HS-5 (cell line): ENCODE data around the gene YBX3.

ENCODE experiments used
- DNase-seq: peaks from one replicate; pipeline ENCODE4 v3.0.0-alpha.2; 2012; ENCODE audit warnings: low read depth

The YBX3 gene

GRCh38 chr12:10721651-10722501, 1.2 kb downstream of the YBX3 start:
- DNase-seq, result peak; percentile 98

GRCh38 chr12:10720974-10721650, 2.0 kb downstream of the YBX3 start:
- DNase-seq, result no peak

- DNase-seq, result no peak
These were observed 3.6 kb downstream of the YBX3 start for GRCh38 chr12:10719482-10719881.

- peak; percentile 64 for DNase-seq
These were observed 4.8 kb downstream of the YBX3 start for GRCh38 chr12:10718279-10718821.

GRCh38 chr12:10717410-10717809, 5.7 kb downstream of the YBX3 start:
- no peak for DNase-seq

GRCh38 chr12:10716704-10717315, 6.3 kb downstream of the YBX3 start:
- DNase-seq, result peak; percentile 68

- no peak for DNase-seq
These were observed 6.8 kb downstream of the YBX3 start for GRCh38 chr12:10716277-10716676.

GRCh38 chr12:10715491-10715890, 7.6 kb downstream of the YBX3 start:
- no peak for DNase-seq

- no peak for DNase-seq
These were observed 13.3 kb downstream of the YBX3 start for GRCh38 chr12:10709808-10710207.

- DNase-seq, result no peak
These were observed 14.3 kb downstream of the YBX3 start for GRCh38 chr12:10708862-10709261.

- DNase-seq, result no peak
These were observed 17.5 kb downstream of the YBX3 start for GRCh38 chr12:10705655-10706054.

- no peak for DNase-seq
These were observed 21.3 kb downstream of the YBX3 start for GRCh38 chr12:10701843-10702242.

GRCh38 chr12:10701131-10701681, 21.9 kb downstream of the YBX3 start:
- no peak for DNase-seq

GRCh38 chr12:10700581-10700980, 22.5 kb downstream of the YBX3 start:
- DNase-seq, result no peak

- no peak for DNase-seq
These were observed 25.3 kb downstream of the YBX3 start for GRCh38 chr12:10697862-10698261.

- DNase-seq, result no peak
These were observed 26.0 kb downstream of the YBX3 start for GRCh38 chr12:10697156-10697555.

- no peak for DNase-seq
These were observed 32.2 kb downstream of the YBX3 start for GRCh38 chr12:10690906-10691305.

GRCh38 chr12:10689146-10689545, 34.0 kb downstream of the YBX3 start:
- DNase-seq, result no peak

GRCh38 chr12:10688042-10688441, 35.1 kb downstream of the YBX3 start:
- DNase-seq, result no peak

- DNase-seq, result peak; percentile 45
These were observed 49.3 kb downstream of the YBX3 start, which contains the start of gene STYK1 for GRCh38 chr12:10673659-10674384. STYK1 (minus strand) TSS chr12:10674052; CDS start chr12:10634618, 39,434 bp downstream.

- DNase-seq, result no peak
These were observed 50.8 kb downstream of the YBX3 start for GRCh38 chr12:10672231-10672868.
